Heart left ventricle (tissue), 13 donors: ENCODE measurements around the gene TNFRSF18.

Experiments used
- CTCF ChIP-seq, 12 donors: fragments of 200-600 bp; sonication (generic) in 4 of 12; IDR thresholded peaks; one replicate each; pipeline versions ENCODE4 v1.5.0 to v1.8.0; 2018 to 2022; ENCODE audit warnings: antibody characterized with exemption in 12 of 12, mild to moderate bottlenecking in 5 of 12
- POLR2A ChIP-seq, 2 donors: fragments of 450-650 bp; IDR thresholded peaks; one replicate each; pipeline ENCODE4 v1.6.1; 2017; ENCODE audit warnings: antibody characterized with exemption in 2 of 2, mild to moderate bottlenecking in 2 of 2, moderate library complexity in 2 of 2
- donor health status: ischemic (EF 13 %, LVEDD 7.1; RV severe dilation, severe dysfunction).
- donor health status: DM: no; HTN: yes; CAD: no.
- donor health status: DM: no; HTN: no; CAD: no.
- donor health status: ischemic (EF 25% LVEDD 6.9; RV normal size, moderate dysfunction).
- donor health status: ischemic (EF 25% LVEDD 5.7; RV mildly dilated, moderate dysfunction).
- donor health status: ischemic (EF 35%, LVEDD 5.7; RV mildly dilated, moderate dysfunction).
- donor health status: nonischemic (EF 11% LVEDD 7.7; RV severe dilation, severe dysfunction).
- donor health status: DM: yes; HTN: yes; CAD: no.
- donor health status: PGD.
- donor health status: ischemic (EF 29% LVEDD 5.4; RV normal size, mild dysfunction).
- donor health status: nonischemic (EF 23%, LVEDD 6.1; RV moderate dilation, normal function).

GRCh38 chr1:1239227-1239613 lies 32.8 kb upstream of the TNFRSF18 start:
- no peak for TF ChIP-seq CTCF (IDR thresholded peaks at IDR 0.05)
- no peak for TF ChIP-seq POLR2A (IDR thresholded peaks at IDR 0.05)
